ENCODE measurements around the gene PLA2G4D.

DNA sequence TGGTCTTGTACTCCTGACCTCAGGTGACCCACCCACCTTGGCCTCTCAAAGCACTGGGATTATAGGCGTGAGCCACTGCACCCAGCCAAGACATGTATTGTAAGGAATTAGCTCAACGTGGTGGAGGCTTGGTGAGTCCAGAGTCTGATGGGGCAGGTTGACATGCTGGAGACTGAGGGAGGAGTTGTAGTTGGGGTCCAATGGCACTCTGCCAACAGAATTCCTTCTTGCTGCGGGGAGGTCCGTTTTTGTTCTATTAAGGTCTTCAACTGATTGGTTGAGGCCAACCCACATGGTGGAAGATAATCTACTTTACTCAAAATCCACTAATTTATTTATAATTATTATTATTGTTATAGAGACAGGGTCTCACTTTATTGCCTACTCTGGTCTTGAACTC is 30.1 kb downstream of the PLA2G4D start:
- no peak for TF ChIP-seq POLR2A (IDR thresholded peaks at IDR 0.05)
- TF ChIP-seq, protein P1, sequence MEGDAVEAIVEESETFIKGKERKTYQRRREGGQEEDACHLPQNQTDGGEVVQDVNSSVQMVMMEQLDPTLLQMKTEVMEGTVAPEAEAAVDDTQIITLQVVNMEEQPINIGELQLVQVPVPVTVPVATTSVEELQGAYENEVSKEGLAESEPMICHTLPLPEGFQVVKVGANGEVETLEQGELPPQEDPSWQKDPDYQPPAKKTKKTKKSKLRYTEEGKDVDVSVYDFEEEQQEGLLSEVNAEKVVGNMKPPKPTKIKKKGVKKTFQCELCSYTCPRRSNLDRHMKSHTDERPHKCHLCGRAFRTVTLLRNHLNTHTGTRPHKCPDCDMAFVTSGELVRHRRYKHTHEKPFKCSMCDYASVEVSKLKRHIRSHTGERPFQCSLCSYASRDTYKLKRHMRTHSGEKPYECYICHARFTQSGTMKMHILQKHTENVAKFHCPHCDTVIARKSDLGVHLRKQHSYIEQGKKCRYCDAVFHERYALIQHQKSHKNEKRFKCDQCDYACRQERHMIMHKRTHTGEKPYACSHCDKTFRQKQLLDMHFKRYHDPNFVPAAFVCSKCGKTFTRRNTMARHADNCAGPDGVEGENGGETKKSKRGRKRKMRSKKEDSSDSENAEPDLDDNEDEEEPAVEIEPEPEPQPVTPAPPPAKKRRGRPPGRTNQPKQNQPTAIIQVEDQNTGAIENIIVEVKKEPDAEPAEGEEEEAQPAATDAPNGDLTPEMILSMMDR (IDR thresholded peaks at IDR 0.05): no peak
- TF ChIP-seq POLR2AphosphoS5 (IDR thresholded peaks at IDR 0.05): no peak
